HG03064 (cell line): ENCODE measurements around the gene OBSCN.

Experiments used
- ATAC-seq: cut with Tn5 transposase; IDR thresholded peaks from one replicate; pipeline ENCODE4 v1.9.1; 2021; ENCODE audit warnings: low read depth; ENCODE audit not compliant: unreplicated experiment

The OBSCN gene

GRCh38 chr1:228316589-228317387, 108.9 kb downstream of the OBSCN start:
- no peak for ATAC-seq

- no peak for ATAC-seq
Measured at GRCh38 chr1:228317411-228317828, 109.6 kb downstream of the OBSCN start.

GRCh38 chr1:228317891-228318810, 110.3 kb downstream of the OBSCN start:
- no peak for ATAC-seq

- ATAC-seq: no peak
Measured at GRCh38 chr1:228318823-228319241, 111.0 kb downstream of the OBSCN start.

- ATAC-seq: no peak
Measured at GRCh38 chr1:228319352-228320088, 111.7 kb downstream of the OBSCN start.

- no peak for ATAC-seq
Measured at GRCh38 chr1:228320394-228320793, 112.5 kb downstream of the OBSCN start.

- no peak for ATAC-seq
Measured at GRCh38 chr1:228321435-228321834, 113.6 kb downstream of the OBSCN start.

GRCh38 chr1:228321895-228322294, 114.1 kb downstream of the OBSCN start:
- no peak for ATAC-seq

- ATAC-seq: no peak
Measured at GRCh38 chr1:228323401-228323800, 115.6 kb downstream of the OBSCN start.

GRCh38 chr1:228325267-228325666, 117.4 kb downstream of the OBSCN start:
- no peak for ATAC-seq

GRCh38 chr1:228329887-228330286, 122.0 kb downstream of the OBSCN start:
- ATAC-seq: no peak

- no peak for ATAC-seq
Measured at GRCh38 chr1:228332797-228333738, 125.2 kb downstream of the OBSCN start.

- ATAC-seq: no peak
Measured at GRCh38 chr1:228333739-228334115, 125.9 kb downstream of the OBSCN start.

GRCh38 chr1:228334226-228334935, 126.5 kb downstream of the OBSCN start:
- no peak for ATAC-seq

GRCh38 chr1:228334954-228335353, 127.1 kb downstream of the OBSCN start:
- ATAC-seq: no peak

GRCh38 chr1:228335406-228336307, 127.8 kb downstream of the OBSCN start:
- no peak for ATAC-seq

GRCh38 chr1:228336308-228337030, 128.6 kb downstream of the OBSCN start:
- ATAC-seq: no peak
